Pancreas (tissue), 10 donors: Measurements from ENCODE around the gene SOS1. TPM values are rescaled to one million over a fixed set of nuclear protein-coding genes. Genes with fewer than 3 reads are reported as not detected.

Source experiments
- ATAC-seq, 4 donors: fragments of 200-7000 bp; cut with Tn5 transposase; one replicate each; pipeline versions ENCODE4 v1.8.0 to v1.9.1; 2020; ENCODE audit warnings: mild to moderate bottlenecking in 4 of 4, moderate library complexity in 4 of 4
- DNase-seq, 6 donors: peaks; one replicate each; pipeline ENCODE4 v3.0.0-alpha.2; 2020
- FAIRE-seq: peaks from 2 replicates; lab custom pipeline; 2012; peaks lifted over from hg19 to GRCh38; lab: Jason Lieb, UNC
- H3K27ac ChIP-seq, 4 donors: fragments of 200-600 bp; sonication (generic); 1 replicate in 3 of 4; 2 replicates in 1 of 4; pipeline versions ENCODE4 v1.5.0 to v1.8.0; 2020
- H3K27me3 ChIP-seq, 4 donors: fragments of 200-600 bp; one replicate each; pipeline ENCODE4 v1.8.0; 2021
- H3K36me3 ChIP-seq, 3 donors: fragments of 200-600 bp; sonication (generic) in 1 of 3; one replicate each; pipeline versions ENCODE4 v1.5.0 to v1.8.0; 2020 to 2021
- H3K4me1 ChIP-seq, 3 donors: fragments of 200-600 bp; one replicate each; pipeline ENCODE4 v1.8.0; 2021
- H3K4me3 ChIP-seq, 4 donors: fragments of 200-600 bp; sonication (generic) in 2 of 4; one replicate each; pipeline versions ENCODE4 v1.5.0 to v1.8.0; 2020 to 2021
- H3K9me3 ChIP-seq, 4 donors: fragments of 200-600 bp; one replicate each; pipeline ENCODE4 v1.8.0; 2021
- CTCF ChIP-seq, 4 donors: fragments of 200-600 bp; sonication (generic) in 3 of 4; IDR thresholded peaks; one replicate each; pipeline versions ENCODE4 v1.5.0 to v1.8.0; 2021; ENCODE audit warnings: antibody characterized with exemption in 4 of 4
- WGBS, 2 donors: extraction: QIAGEN DNeasy Blood & Tissue Kit; methylation state at CpG; one replicate each; pipeline ENCODE4 v1.1.7; 2013; 5-methylcytosine and 5-hydroxymethylcytosine counted together
- intact Hi-C, 3 donors: fragments of 100-400 bp; cut with DNase I; formaldehyde crosslinking; loops; one replicate each; pipeline versions ENCODE4 v1.11.1 to v1.14.2; 2022
- polyA plus RNA-seq, 2 donors: library from polyadenylated mRNA; stranded (reverse); fragments of 200-250 nt; gene quantifications; one replicate each; pipeline ENCODE4 v1.2.3, GENCODE V29; 2013
- total RNA-seq, 6 donors: library from RNA; stranded (reverse); fragmentation: NEBNext Ultra II Directional in 4 of 6; extraction: Animal tissue kit (Norgen Biotek cat#: 25700) in 4 of 6; gene quantifications; one replicate each; pipeline versions ENCODE4 v1.2.1 to v1.2.4, GENCODE V29; 2021 to 2023
- donor health status: healthy with polysubstance abuse.
- donor health status: DM: no; HTN: no; CAD: no; lungs with moderate emphysema.
- donor health status: DM: no; HTN: no; CAD: no.
- donor health status: control.
- donor health status: control.
- donor health status: Bipolar disorder and iron deficiency.
- donor health status: DM: yes; HTN: yes; CAD: no.
- donor health status: DM: no; HTN: no; CAD: no.
- donor health status: DM: no; HTN: no; CAD: no.
- donor health status: DM: yes; HTN: yes; CAD: no.

The SOS1 gene
- total RNA-seq (10 to 100 TPM in 4 of 6 donors, 1 to 10 TPM in 2; 7.9 to 22.6 (median 11.9) TPM), polyA plus RNA-seq (1 to 10 TPM; 3.2 to 8.0 TPM)

GRCh38 chr2:39120771-39121522, at the start of gene SOS1:
TSS of gene SOS1 (minus strand) at chr2:39121051. CDS start at chr2:39120422, 629 bp downstream.
- Histone ChIP-seq H3K4me3 (peak within 1 kb of the TSS; percentile 59 to 85 (median 76)), H3K36me3 (no peaks in the 10 kb centered on the region), H3K27me3 (no peaks in the 10 kb centered on the region), H3K27ac (peak within 1 kb of the TSS; percentile 76 to 96 (median 92)), H3K9me3 (no peaks in the 10 kb centered on the region), H3K4me1 (peaks cover 8 to 17% (median 16%) of the 10 kb centered on the region in 3 donors)
- 0 to 1% methylated on average over 41 to 60 of the region's 60 CpGs for WGBS, 2 donors
- DNase-seq: peak; percentile 95 to 99 (median 96)
- TF ChIP-seq CTCF (IDR thresholded peaks at IDR 0.05): no peak
- peak; percentile 75 to 86 (median 82) for ATAC-seq
- intact Hi-C loops: no loop called here
- FAIRE-seq: no peak

GRCh38 chr2:39164089-39164488, 43.2 kb upstream of the SOS1 start:
- intact Hi-C loops: no loop called here
- no peak for TF ChIP-seq CTCF (IDR thresholded peaks at IDR 0.05)
- Histone ChIP-seq H3K9me3 (no peaks in the 10 kb centered on the region), H3K27me3 (no peaks in the 10 kb centered on the region), H3K27ac (no peak overlapping the region), H3K4me1 (no peaks in the 10 kb centered on the region), H3K4me3 (no peak overlapping the region), H3K36me3 (no peaks in the 10 kb centered on the region)
- no peak for ATAC-seq
- no peak for DNase-seq
- FAIRE-seq: no peak
- 71 to 83% methylated on average over 4 of the region's 4 CpGs for WGBS, 2 donors

- FAIRE-seq (no peak), DNase-seq (no peak), ATAC-seq (no peak)
- H3K27me3 ChIP-seq: no peaks in the 10 kb centered on the region
- no peaks in the 10 kb centered on the region for H3K4me1 ChIP-seq
- WGBS, 2 donors: 77 to 83% methylated on average over 3 of the region's 3 CpGs
- intact Hi-C loops: no loop called here
- no peaks in the 10 kb centered on the region for H3K9me3 ChIP-seq
- H3K36me3 ChIP-seq: no peaks in the 10 kb centered on the region
- H3K27ac ChIP-seq: no peak overlapping the region
- TF ChIP-seq CTCF (IDR thresholded peaks at IDR 0.05): no peak
- H3K4me3 ChIP-seq: no peak overlapping the region
These were observed 40.1 kb upstream of the SOS1 start for GRCh38 chr2:39160982-39161381.

GRCh38 chr2:39159283-39159682, 38.4 kb upstream of the SOS1 start:
- FAIRE-seq: no peak
- Histone ChIP-seq H3K9me3 (no peaks in the 10 kb centered on the region), H3K27ac (no peak overlapping the region), H3K4me3 (no peak overlapping the region), H3K27me3 (no peaks in the 10 kb centered on the region), H3K4me1 (no peaks in the 10 kb centered on the region), H3K36me3 (no peaks in the 10 kb centered on the region)
- TF ChIP-seq CTCF (IDR thresholded peaks at IDR 0.05): no peak
- ATAC-seq: no peak
- intact Hi-C loops: no loop called here
- DNase-seq: no peak
- 80 to 99% methylated on average over 2 of the region's 2 CpGs for WGBS, 2 donors

- Histone ChIP-seq H3K27me3 (no peaks in the 10 kb centered on the region), H3K27ac (no peak overlapping the region), H3K9me3 (no peaks in the 10 kb centered on the region), H3K36me3 (no peaks in the 10 kb centered on the region), H3K4me1 (no peaks in the 10 kb centered on the region), H3K4me3 (no peak overlapping the region)
- FAIRE-seq: no peak
- no peak for DNase-seq
- 88 to 90% methylated on average over 4 of the region's 4 CpGs for WGBS, 2 donors
- TF ChIP-seq CTCF (IDR thresholded peaks at IDR 0.05): no peak
- ATAC-seq: peak in 1 of 4 donors; percentile 27
- intact Hi-C loops: no loop called here
These were observed 37.5 kb upstream of the SOS1 start for GRCh38 chr2:39158351-39158750.
